Natural killer cell treated with Interleukin-12 subunit alpha and Interleukin-12 subunit beta and Interleukin-15 and Interleukin-18, amount 100 ng/mL, for 72 hours (primary cell): ENCODE results near the gene SUN3. TPM values are rescaled to one million over a fixed set of nuclear protein-coding genes. Genes with fewer than 3 reads are reported as not detected.
"Not testable (repeated sequence)": the region's sequence is repeated elsewhere in the genome, so short reads cannot be mapped to it uniquely, and the experiment has no call there.

Experiments
- ATAC-seq, 2 donors: fragments of 150-1000 bp; cut with Tn5 transposase in 1 of 2; sonication (Bioruptor Pico), chemical (Tn5 transposase) in 1 of 2; 2 replicates each; pipeline ENCODE4 v1.10.0; 2021
- DNase-seq: peaks from one replicate; pipeline ENCODE4 v3.0.0; 2022; ENCODE audit warnings: low spot score
- H3K27ac Mint-ChIP-seq, 2 donors: 1 replicate in 1 of 2; 2 replicates in 1 of 2; pipeline ENCODE4 v1.8.0; 2022; ENCODE audit warnings: mixed read lengths in 2 of 2, mild to moderate bottlenecking in 1 of 2, moderate library complexity in 1 of 2
- H3K27me3 Mint-ChIP-seq, 2 donors: 1 replicate in 1 of 2; 2 replicates in 1 of 2; pipeline ENCODE4 v1.8.0; 2022; ENCODE audit warnings: mixed read lengths in 2 of 2
- H3K36me3 Mint-ChIP-seq: one replicate; pipeline ENCODE4 v1.8.0; 2022; ENCODE audit warnings: mixed read lengths
- H3K4me1 Mint-ChIP-seq, 2 donors: 1 replicate in 1 of 2; 2 replicates in 1 of 2; pipeline ENCODE4 v1.8.0; 2022; ENCODE audit warnings: low read depth in 2 of 2, mixed read lengths in 2 of 2, mild to moderate bottlenecking in 1 of 2
- H3K4me3 Mint-ChIP-seq: one replicate; pipeline ENCODE4 v1.8.0; 2022; ENCODE audit warnings: mixed read lengths
- H3K9me3 Mint-ChIP-seq: 2 replicates; pipeline ENCODE4 v1.8.0; 2022; ENCODE audit warnings: mixed read lengths
- total RNA-seq, 2 donors: library from RNA; stranded (reverse); gene quantifications; one replicate each; pipeline ENCODE4 v1.2.3, GENCODE V29; 2022

Gene SUN3
- total RNA-seq, 2 donors from 2014 or later, result 0.71 TPM; not detected in 1

DNA sequence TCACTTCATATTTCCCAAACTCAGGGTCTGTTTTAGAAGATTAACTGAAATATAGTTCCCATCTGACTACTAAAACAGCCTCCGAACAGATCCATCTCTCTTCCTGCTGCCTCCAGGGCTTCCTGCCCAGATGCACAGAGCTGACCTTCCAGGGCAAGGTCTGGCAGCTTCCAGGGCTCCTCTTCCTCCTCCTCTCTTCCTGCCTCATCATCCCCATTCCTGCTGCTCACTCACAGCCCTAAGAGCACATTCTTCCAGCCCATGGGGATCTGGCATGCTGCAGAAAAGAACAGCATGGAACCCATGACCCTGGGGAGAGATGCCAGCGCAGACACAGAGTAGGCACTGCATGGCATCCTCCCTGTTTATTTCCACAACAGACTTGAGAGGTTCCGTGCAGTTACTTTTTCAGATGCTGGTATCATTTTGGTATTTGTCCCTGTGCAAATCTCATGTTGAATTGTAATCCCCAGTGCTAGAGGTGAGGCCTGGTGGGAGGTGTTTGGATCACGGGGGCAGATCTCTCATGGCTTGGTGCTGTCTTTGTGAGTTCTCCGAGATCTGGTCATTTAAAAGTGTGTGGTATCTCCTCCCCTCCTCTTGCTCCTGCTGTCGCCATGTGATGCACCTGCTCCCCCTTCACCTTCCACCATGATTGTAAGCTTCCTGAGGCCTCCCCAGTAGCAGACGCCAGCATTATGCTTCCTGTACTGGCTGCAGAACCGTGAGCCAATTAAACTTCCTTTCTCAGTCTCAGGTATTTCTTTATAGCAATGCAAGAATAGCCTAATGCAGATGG is 85.0 kb downstream of the SUN3 start:
- no peaks in the 10 kb centered on the region for H3K36me3 Mint-ChIP-seq
- H3K4me1 Mint-ChIP-seq, result no peaks in the 10 kb centered on the region
- no peak overlapping the region for H3K4me3 Mint-ChIP-seq
- H3K27ac Mint-ChIP-seq, result no peak overlapping the region
- H3K9me3 Mint-ChIP-seq, result no peaks in the 10 kb centered on the region
- ATAC-seq (no peak), DNase-seq (no peak)
- H3K27me3 Mint-ChIP-seq, result no peaks in the 10 kb centered on the region

DNA sequence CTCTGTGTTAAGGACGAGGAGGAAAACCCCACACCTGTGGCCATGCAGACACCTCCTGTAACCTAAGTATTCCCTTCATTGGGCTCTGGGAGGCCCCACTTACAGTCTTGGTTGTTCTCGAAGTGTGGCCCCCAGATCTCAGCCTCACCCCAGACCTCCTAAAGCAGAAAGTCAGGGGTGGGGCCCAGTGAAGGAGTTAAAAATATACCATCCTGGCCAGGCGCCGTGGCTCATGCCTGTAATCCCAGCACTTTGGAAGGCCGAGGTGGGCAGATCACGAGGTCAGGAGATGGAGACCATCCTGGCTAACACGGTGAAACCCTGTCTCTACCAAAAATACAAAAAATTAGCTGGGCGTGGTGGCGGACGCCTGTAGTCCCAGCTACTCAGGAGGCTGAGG is 86.3 kb downstream of the SUN3 start:
- DNase-seq, H3K9me3 Mint-ChIP-seq, H3K36me3 Mint-ChIP-seq, H3K27me3 Mint-ChIP-seq, H3K4me1 Mint-ChIP-seq, ATAC-seq, H3K4me3 Mint-ChIP-seq, H3K27ac Mint-ChIP-seq: not testable (repeated sequence)

DNA sequence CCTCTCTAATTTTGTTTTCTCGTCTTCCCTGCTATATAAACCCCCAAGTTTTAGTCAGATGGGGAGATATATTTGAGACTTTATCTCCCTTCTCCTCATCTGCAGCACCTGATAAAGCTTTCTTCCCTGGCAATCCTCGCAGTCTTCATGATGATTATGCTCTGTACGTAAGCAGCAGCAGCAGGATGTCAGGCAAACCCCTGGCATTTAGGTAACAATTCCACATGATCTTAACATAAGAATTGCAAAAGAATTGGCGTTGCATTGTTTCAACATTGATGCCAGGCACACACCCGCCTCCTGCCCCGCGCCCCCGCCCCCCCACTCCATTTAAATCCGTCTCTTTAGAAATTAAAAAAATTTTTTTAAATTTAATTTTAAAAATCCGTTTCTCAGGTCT is 86.8 kb downstream of the SUN3 start:
- ATAC-seq, result no peak

DNA sequence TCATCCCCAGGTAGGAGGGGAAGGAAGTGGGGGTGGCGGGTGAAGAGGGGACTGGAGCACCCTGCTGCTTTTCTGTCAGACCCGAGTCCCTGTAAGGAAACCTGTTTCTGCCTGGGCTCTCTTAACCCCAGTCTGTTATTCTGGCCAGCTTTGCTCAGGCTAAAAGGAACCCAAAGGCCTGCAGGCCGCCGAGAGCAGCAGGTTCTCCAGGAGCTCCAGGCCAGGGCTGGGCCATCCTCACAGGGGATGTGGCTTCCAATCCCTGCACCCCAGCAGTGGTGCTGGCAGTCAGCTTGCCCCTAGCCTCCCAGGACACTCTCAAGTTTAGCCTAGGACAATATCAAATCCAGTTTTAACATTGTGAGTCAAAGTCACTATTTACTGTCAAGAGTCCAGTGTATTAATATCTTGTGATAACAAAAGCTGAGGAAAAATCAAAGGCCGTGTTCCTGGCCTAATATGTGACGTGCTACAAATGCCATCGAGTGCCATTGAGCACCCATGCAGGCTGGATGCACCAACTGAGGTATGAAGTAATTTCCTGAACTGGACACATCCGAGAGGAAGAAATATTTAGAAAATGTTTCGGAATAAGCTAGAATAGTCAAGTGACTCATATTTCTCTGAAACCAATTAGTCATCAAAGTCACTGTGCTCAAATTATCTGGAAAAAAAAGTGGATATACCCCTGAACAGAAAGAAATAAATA is 87.6 kb downstream of the SUN3 start:
- H3K4me3 Mint-ChIP-seq, result no peak overlapping the region
- DNase-seq, result no peak
- ATAC-seq, result no peak
- H3K36me3 Mint-ChIP-seq, result no peaks in the 10 kb centered on the region
- no peaks in the 10 kb centered on the region for H3K27me3 Mint-ChIP-seq
- H3K27ac Mint-ChIP-seq, result no peak overlapping the region
- peaks cover 4 to 7% of the 10 kb centered on the region in 2 donors for H3K4me1 Mint-ChIP-seq
- H3K9me3 Mint-ChIP-seq, result no peaks in the 10 kb centered on the region

More for the DNA sequence above, 86.8 kb downstream of the SUN3 start:
- Mint-ChIP-seq H3K27me3 (no peaks in the 10 kb centered on the region), H3K9me3 (no peaks in the 10 kb centered on the region), H3K4me3 (no peak overlapping the region), H3K36me3 (no peaks in the 10 kb centered on the region), H3K4me1 (peaks cover 4 to 6% of the 10 kb centered on the region in 2 donors), H3K27ac (no peak overlapping the region)
- DNase-seq, result no peak

GRCh38 chr7:47940088-47941013 is 88.6 kb downstream of the SUN3 start:
- Mint-ChIP-seq H3K36me3 (no peaks in the 10 kb centered on the region), H3K9me3 (no peaks in the 10 kb centered on the region), H3K4me3 (no peak overlapping the region), H3K27ac (no peak overlapping the region), H3K4me1 (peaks cover 4 to 7% of the 10 kb centered on the region in 2 donors), H3K27me3 (no peaks in the 10 kb centered on the region)
- ATAC-seq, result no peak
- DNase-seq, result no peak

GRCh38 chr7:47939425-47940036 is 89.4 kb downstream of the SUN3 start:
- no peak overlapping the region for H3K27ac Mint-ChIP-seq
- H3K9me3 Mint-ChIP-seq, result no peaks in the 10 kb centered on the region
- no peak overlapping the region for H3K4me3 Mint-ChIP-seq
- no peaks in the 10 kb centered on the region for H3K27me3 Mint-ChIP-seq
- DNase-seq, result no peak
- peaks cover 4 to 7% of the 10 kb centered on the region in 2 donors for H3K4me1 Mint-ChIP-seq
- H3K36me3 Mint-ChIP-seq, result no peaks in the 10 kb centered on the region
- ATAC-seq, result peak in 1 of 2 donors; percentile 34

- no peak for ATAC-seq
- no peak overlapping the region for H3K27ac Mint-ChIP-seq
Measured at GRCh38 chr7:47938574-47939165, 90.2 kb downstream of the SUN3 start.

DNA sequence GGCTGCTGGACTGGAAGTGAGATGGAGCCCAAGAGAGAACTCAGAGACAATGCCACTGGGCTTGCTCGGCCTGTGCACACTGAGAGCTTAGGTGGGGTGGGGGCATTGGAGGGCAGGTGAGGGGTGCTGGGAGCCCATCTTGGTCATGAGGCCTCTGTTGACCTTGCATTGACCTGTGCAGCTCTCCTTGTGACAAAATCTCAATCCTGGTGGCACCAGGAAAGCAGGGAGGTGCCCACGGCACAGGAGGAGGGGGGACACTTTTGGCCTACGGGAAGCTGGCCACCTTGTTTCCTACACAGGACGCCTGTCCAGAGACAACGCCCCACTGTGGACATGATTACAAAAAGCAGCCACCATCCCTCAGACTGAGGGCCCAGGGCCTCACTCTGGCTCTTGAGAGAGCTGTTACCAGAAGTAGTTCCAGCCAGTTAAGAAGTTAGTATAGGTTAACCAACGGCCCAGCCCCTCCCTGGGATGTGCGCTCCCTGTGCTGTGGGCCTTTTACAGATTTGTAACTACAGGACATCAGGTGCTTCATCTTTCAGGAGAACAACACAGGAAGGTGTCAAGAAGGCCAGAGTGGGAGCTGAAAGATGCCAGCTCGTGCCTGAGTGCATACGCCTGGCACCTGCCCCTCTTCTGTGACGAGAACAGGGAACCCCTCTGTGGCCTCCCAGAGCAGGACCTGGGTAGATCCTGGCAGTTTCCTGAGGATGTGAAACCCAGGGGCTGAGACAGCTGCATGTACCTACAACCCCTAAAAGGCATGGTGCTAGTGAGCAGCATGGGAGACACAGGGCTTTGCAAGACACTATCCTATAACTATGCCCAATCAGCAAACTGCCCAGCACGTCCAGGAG is 91.0 kb downstream of the SUN3 start:
- peak overlapping the region; percentile 67 for H3K4me3 Mint-ChIP-seq
- H3K9me3 Mint-ChIP-seq, result no peaks in the 10 kb centered on the region
- ATAC-seq (peak in 1 of 2 donors; percentile 19), DNase-seq (no peak)
- H3K4me1 Mint-ChIP-seq, result peaks cover 4 to 7% of the 10 kb centered on the region in 2 donors
- H3K36me3 Mint-ChIP-seq, result no peaks in the 10 kb centered on the region
- H3K27ac Mint-ChIP-seq, result peak overlapping the region in 1 of 2 donors; percentile 53
- no peaks in the 10 kb centered on the region for H3K27me3 Mint-ChIP-seq

More at GRCh38 chr7:47938574-47939165, 90.2 kb downstream of the SUN3 start:
- no peak for DNase-seq
- H3K9me3 Mint-ChIP-seq, result no peaks in the 10 kb centered on the region
- peaks cover 4 to 7% of the 10 kb centered on the region in 2 donors for H3K4me1 Mint-ChIP-seq
- H3K27me3 Mint-ChIP-seq, result no peaks in the 10 kb centered on the region
- H3K4me3 Mint-ChIP-seq, result no peak overlapping the region
- H3K36me3 Mint-ChIP-seq, result no peaks in the 10 kb centered on the region

Other genes starting within 250 kb of the SUN3 start
- under 1 TPM; 0.28 to 0.31 TPM for gene PKD1L1, start 80.6 kb downstream of the SUN3 start, total RNA-seq
- 10 to 100 TPM; 60.4 to 61.7 TPM for gene HUS1, start 49.5 kb downstream of the SUN3 start, total RNA-seq
- under 1 TPM; 0.56 to 0.57 TPM for gene C7orf57, start 6.4 kb upstream of the SUN3 start, total RNA-seq
- gene UPP1, start 60.2 kb upstream of the SUN3 start, total RNA-seq, result 100 to 1,000 TPM in 1 of 2 donors, 10 to 100 TPM in 1; 93.2 to 145 TPM
- gene ABCA13, start 142.4 kb upstream of the SUN3 start, total RNA-seq, result not detected